Measurements from ENCODE around the gene WDR7.

WDR7 gene

DNA sequence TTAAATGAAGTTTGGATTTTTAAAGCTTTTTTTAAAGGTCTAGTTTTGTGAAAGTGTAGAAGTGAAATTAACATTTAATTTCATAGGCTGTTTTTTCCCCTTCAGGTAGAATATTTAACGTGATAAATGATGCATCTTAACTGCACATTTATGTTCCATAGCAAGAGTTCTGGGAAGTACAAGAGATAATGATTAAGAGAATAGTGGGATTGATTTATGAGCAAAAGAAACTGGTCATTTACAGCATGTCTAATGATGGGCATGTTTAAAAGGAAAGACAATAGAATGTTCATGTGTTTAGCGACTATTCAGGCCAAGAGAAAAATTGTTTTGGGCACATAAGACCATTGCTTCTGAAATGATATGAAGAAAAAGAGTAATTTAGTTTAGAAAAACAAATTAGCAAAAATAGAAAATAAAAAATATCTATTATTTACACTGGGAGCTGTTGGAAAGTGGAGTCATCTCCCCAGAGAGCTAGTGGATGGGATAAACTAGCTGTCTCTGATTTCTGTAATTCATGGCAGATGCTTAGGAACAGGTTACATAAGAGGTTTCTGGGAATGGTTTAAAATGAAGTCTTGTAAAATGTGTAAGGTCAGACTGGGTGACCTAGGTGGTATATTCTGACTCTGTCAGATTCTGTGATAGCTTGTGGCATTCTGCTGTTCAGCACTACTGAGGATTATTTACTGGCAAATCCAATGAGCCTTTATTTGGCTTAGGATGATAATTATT lies 60.7 kb downstream of the WDR7 start:
- H4K8ac ChIP-seq (ENCODE audit: low read depth, low read length): no peak overlapping the region
- no peak overlapping the region for H4K91ac ChIP-seq (ENCODE audit: low read depth, low read length, poor library complexity)
- no peak for DNase-seq (ENCODE audit: low spot score)
- no peak overlapping the region for H2BK120ac ChIP-seq (ENCODE audit: low read depth, low read length)
- H2AFZ ChIP-seq (ENCODE audit: low read length): no peak overlapping the region
- no peak overlapping the region for H3K4me2 ChIP-seq (ENCODE audit: insufficient read depth, low read length, poor library complexity, severe bottlenecking)
- WGBS, 2 donors (ENCODE audit: extremely low coverage in 2 of 2, insufficient read length in 2 of 2, insufficient replicate concordance in 1 of 2): no CpG with 5 or more reads among the region's 2 CpGs
- H3K4ac ChIP-seq (ENCODE audit: low read length): no peak overlapping the region
- H2BK12ac ChIP-seq (ENCODE audit: low read length): no peak overlapping the region
- no peaks in the 10 kb centered on the region for H3K4me1 ChIP-seq (ENCODE audit: control insufficient read depth in 2 of 2, insufficient read depth in 1 of 2, low read depth in 1 of 2, low read length in 2 of 2)
- no peak overlapping the region for H2BK5ac ChIP-seq (ENCODE audit: low read length)
- no peak overlapping the region for H3K4me3 ChIP-seq (ENCODE audit: low read length in 2 of 2)
- no peak overlapping the region for H3K14ac ChIP-seq (ENCODE audit: low read length)
- H3K9me3 ChIP-seq (replicated peaks in 1 of 2; ENCODE audit: control insufficient read depth in 2 of 2, insufficient read depth in 1 of 2, low read depth in 1 of 2, low read length in 2 of 2): no peaks in the 10 kb centered on the region
- H3K23ac ChIP-seq (ENCODE audit: low read depth, low read length, poor library complexity): no peak overlapping the region
- H3K18ac ChIP-seq (ENCODE audit: low read length): no peak overlapping the region
- H3K9ac ChIP-seq (ENCODE audit: low read depth, low read length, poor library complexity): no peak overlapping the region
- no peak overlapping the region for H3K27ac ChIP-seq (replicated peaks; ENCODE audit: low read length)
- H3K79me1 ChIP-seq (ENCODE audit: low read depth, low read length): no peaks in the 10 kb centered on the region
- no peaks in the 10 kb centered on the region for H3K27me3 ChIP-seq (ENCODE audit: control insufficient read depth in 3 of 3, insufficient read depth in 3 of 3, low read depth in 1 of 3, low read length in 3 of 3)
- no peak overlapping the region for H2AK5ac ChIP-seq (ENCODE audit: low read depth, low read length)
- H3K36me3 ChIP-seq (replicated peaks in 1 of 2; ENCODE audit: control insufficient read depth in 2 of 2, insufficient read depth in 2 of 2, low read length in 2 of 2): no peaks in the 10 kb centered on the region
- H2BK15ac ChIP-seq (ENCODE audit: low read length): no peak overlapping the region

- no peak overlapping the region for H4K8ac ChIP-seq (ENCODE audit: low read depth, low read length)
- no peaks in the 10 kb centered on the region for H3K79me1 ChIP-seq (ENCODE audit: low read depth, low read length)
- no peak overlapping the region for H2AFZ ChIP-seq (ENCODE audit: low read length)
- H3K9me3 ChIP-seq (replicated peaks in 1 of 2; ENCODE audit: control insufficient read depth in 2 of 2, insufficient read depth in 1 of 2, low read depth in 1 of 2, low read length in 2 of 2): no peaks in the 10 kb centered on the region
- no peaks in the 10 kb centered on the region for H3K27me3 ChIP-seq (ENCODE audit: control insufficient read depth in 3 of 3, insufficient read depth in 3 of 3, low read depth in 1 of 3, low read length in 3 of 3)
- no peak overlapping the region for H2BK120ac ChIP-seq (ENCODE audit: low read depth, low read length)
- no peak overlapping the region for H3K14ac ChIP-seq (ENCODE audit: low read length)
- no peak overlapping the region for H3K4me2 ChIP-seq (ENCODE audit: insufficient read depth, low read length, poor library complexity, severe bottlenecking)
- H2BK5ac ChIP-seq (ENCODE audit: low read length): no peak overlapping the region
- H3K23ac ChIP-seq (ENCODE audit: low read depth, low read length, poor library complexity): no peak overlapping the region
- H3K4me3 ChIP-seq (ENCODE audit: low read length in 2 of 2): no peak overlapping the region
- H3K18ac ChIP-seq (ENCODE audit: low read length): no peak overlapping the region
- H3K27ac ChIP-seq (replicated peaks; ENCODE audit: low read length): no peak overlapping the region
- WGBS, 2 donors (ENCODE audit: extremely low coverage in 2 of 2, insufficient read length in 2 of 2, insufficient replicate concordance in 1 of 2): no CpG with 5 or more reads among the region's 3 CpGs
- no peaks in the 10 kb centered on the region for H3K36me3 ChIP-seq (replicated peaks in 1 of 2; ENCODE audit: control insufficient read depth in 2 of 2, insufficient read depth in 2 of 2, low read length in 2 of 2)
- H3K4ac ChIP-seq (ENCODE audit: low read length): no peak overlapping the region
- H2BK12ac ChIP-seq (ENCODE audit: low read length): no peak overlapping the region
- H2AK5ac ChIP-seq (ENCODE audit: low read depth, low read length): no peak overlapping the region
- no peak for DNase-seq (ENCODE audit: low spot score)
- no peak overlapping the region for H2BK15ac ChIP-seq (ENCODE audit: low read length)
- H3K9ac ChIP-seq (ENCODE audit: low read depth, low read length, poor library complexity): no peak overlapping the region
- H3K4me1 ChIP-seq (ENCODE audit: control insufficient read depth in 2 of 2, insufficient read depth in 1 of 2, low read depth in 1 of 2, low read length in 2 of 2): no peaks in the 10 kb centered on the region
- H4K91ac ChIP-seq (ENCODE audit: low read depth, low read length, poor library complexity): no peak overlapping the region
These were observed 61.6 kb downstream of the WDR7 start for GRCh38 chr18:56712761-56713160.

GRCh38 chr18:56715121-56715520 lies 64.0 kb downstream of the WDR7 start:
- Histone ChIP-seq H3K27ac (replicated peaks; ENCODE audit: low read length) (no peak overlapping the region), H3K9ac (ENCODE audit: low read depth, low read length, poor library complexity) (no peak overlapping the region), H3K14ac (ENCODE audit: low read length) (no peak overlapping the region), H2BK120ac (ENCODE audit: low read depth, low read length) (no peak overlapping the region), H4K91ac (ENCODE audit: low read depth, low read length, poor library complexity) (no peak overlapping the region), H2AK5ac (ENCODE audit: low read depth, low read length) (no peak overlapping the region), H4K8ac (ENCODE audit: low read depth, low read length) (no peak overlapping the region), H3K4me2 (ENCODE audit: insufficient read depth, low read length, poor library complexity, severe bottlenecking) (no peak overlapping the region), H2BK12ac (ENCODE audit: low read length) (no peak overlapping the region), H3K4me1 (ENCODE audit: control insufficient read depth in 2 of 2, insufficient read depth in 1 of 2, low read depth in 1 of 2, low read length in 2 of 2) (no peaks in the 10 kb centered on the region), H3K23ac (ENCODE audit: low read depth, low read length, poor library complexity) (no peak overlapping the region), H2BK15ac (ENCODE audit: low read length) (no peak overlapping the region), H3K4me3 (ENCODE audit: low read length in 2 of 2) (no peak overlapping the region), H3K9me3 (replicated peaks in 1 of 2; ENCODE audit: control insufficient read depth in 2 of 2, insufficient read depth in 1 of 2, low read depth in 1 of 2, low read length in 2 of 2) (no peaks in the 10 kb centered on the region), H3K18ac (ENCODE audit: low read length) (no peak overlapping the region), H3K79me1 (ENCODE audit: low read depth, low read length) (no peaks in the 10 kb centered on the region), H3K36me3 (replicated peaks in 1 of 2; ENCODE audit: control insufficient read depth in 2 of 2, insufficient read depth in 2 of 2, low read length in 2 of 2) (no peaks in the 10 kb centered on the region), H2AFZ (ENCODE audit: low read length) (no peak overlapping the region), H3K4ac (ENCODE audit: low read length) (no peak overlapping the region), H3K27me3 (ENCODE audit: control insufficient read depth in 3 of 3, insufficient read depth in 3 of 3, low read depth in 1 of 3, low read length in 3 of 3) (no peaks in the 10 kb centered on the region), H2BK5ac (ENCODE audit: low read length) (no peak overlapping the region)
- no peak for DNase-seq (ENCODE audit: low spot score)
- WGBS, 2 donors (ENCODE audit: extremely low coverage in 2 of 2, insufficient read length in 2 of 2, insufficient replicate concordance in 1 of 2): no CpG with 5 or more reads among the region's 5 CpGs

- Histone ChIP-seq H2AK5ac (ENCODE audit: low read depth, low read length) (no peak overlapping the region), H2BK15ac (ENCODE audit: low read length) (no peak overlapping the region), H2BK12ac (ENCODE audit: low read length) (no peak overlapping the region), H4K8ac (ENCODE audit: low read depth, low read length) (no peak overlapping the region), H2BK120ac (ENCODE audit: low read depth, low read length) (no peak overlapping the region), H3K27me3 (ENCODE audit: control insufficient read depth in 3 of 3, insufficient read depth in 3 of 3, low read depth in 1 of 3, low read length in 3 of 3) (no peaks in the 10 kb centered on the region), H3K27ac (replicated peaks; ENCODE audit: low read length) (no peak overlapping the region), H3K79me1 (ENCODE audit: low read depth, low read length) (no peaks in the 10 kb centered on the region), H3K14ac (ENCODE audit: low read length) (no peak overlapping the region), H2BK5ac (ENCODE audit: low read length) (no peak overlapping the region), H3K4me2 (ENCODE audit: insufficient read depth, low read length, poor library complexity, severe bottlenecking) (no peak overlapping the region), H3K4ac (ENCODE audit: low read length) (no peak overlapping the region), H3K23ac (ENCODE audit: low read depth, low read length, poor library complexity) (no peak overlapping the region), H3K18ac (ENCODE audit: low read length) (no peak overlapping the region), H3K4me1 (ENCODE audit: control insufficient read depth in 2 of 2, insufficient read depth in 1 of 2, low read depth in 1 of 2, low read length in 2 of 2) (no peaks in the 10 kb centered on the region), H4K91ac (ENCODE audit: low read depth, low read length, poor library complexity) (no peak overlapping the region), H3K9ac (ENCODE audit: low read depth, low read length, poor library complexity) (no peak overlapping the region), H3K9me3 (replicated peaks in 1 of 2; ENCODE audit: control insufficient read depth in 2 of 2, insufficient read depth in 1 of 2, low read depth in 1 of 2, low read length in 2 of 2) (no peaks in the 10 kb centered on the region), H2AFZ (ENCODE audit: low read length) (no peak overlapping the region), H3K36me3 (replicated peaks in 1 of 2; ENCODE audit: control insufficient read depth in 2 of 2, insufficient read depth in 2 of 2, low read length in 2 of 2) (no peaks in the 10 kb centered on the region), H3K4me3 (ENCODE audit: low read length in 2 of 2) (no peak overlapping the region)
- no CpG with 5 or more reads among the region's 2 CpGs for WGBS, 2 donors (ENCODE audit: extremely low coverage in 2 of 2, insufficient read length in 2 of 2, insufficient replicate concordance in 1 of 2)
- DNase-seq (ENCODE audit: low spot score): no peak
These were observed 65.6 kb downstream of the WDR7 start for GRCh38 chr18:56716692-56717146.

All from neuronal stem cell (in vitro differentiated cells).